Measurements from ENCODE around the gene PRXL2A.
"Not testable (repeated sequence)": the region's sequence is repeated elsewhere in the genome, so short reads cannot be mapped to it uniquely, and the experiment has no call there.

DNA sequence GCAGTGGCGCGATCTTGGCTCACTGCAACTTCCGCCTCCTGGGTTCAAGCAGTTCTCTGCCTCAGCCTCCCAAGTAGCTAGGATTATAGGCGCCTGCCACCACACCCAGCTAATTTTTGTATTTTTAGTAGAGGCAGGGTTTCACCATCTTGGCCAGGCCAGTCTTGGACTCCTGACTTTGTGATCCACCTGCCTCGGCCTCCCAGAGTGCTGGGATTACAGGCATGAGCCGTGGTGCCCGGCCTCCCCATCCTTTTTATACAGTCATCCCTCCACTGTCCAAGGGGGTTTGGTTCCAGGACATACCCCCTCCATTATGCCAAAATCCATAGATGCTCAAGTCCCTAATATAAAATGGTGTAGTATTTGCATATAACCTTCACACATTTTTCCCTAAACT, 67.3 kb downstream of the PRXL2A start:
- not testable (repeated sequence) for TF ChIP-seq CTCF (IDR thresholded peaks at IDR 0.05; ENCODE audit: low read depth, low read length); POLR2A (IDR thresholded peaks at IDR 0.05; ENCODE audit: extremely low read depth, insufficient read length)
